OCI-LY7 (cell line): ENCODE measurements around the gene PPM1L. TPM values are rescaled to one million over a fixed set of nuclear protein-coding genes. Genes with fewer than 3 reads are reported as not detected.

Source experiments
- BruUV-seq: library from RNA; stranded (reverse); fragments of 400-500 nt; replicated peaks from 2 replicates; lab custom pipeline; 2021; lab: Mats Ljungman, UMichigan
- CTCF ChIA-PET: fragments of 300-600 bp; sonication (Branson Sonifier 250); formaldehyde crosslinking; loops from one replicate; lab custom pipeline; 2022; ENCODE audit warnings: antibody characterized with exemption; ENCODE audit not compliant: unreplicated experiment; lab: Charles Lee
- POLR2A ChIA-PET: fragments of 300-600 bp; sonication (Branson Sonifier 250); formaldehyde crosslinking; loops from one replicate; lab custom pipeline; 2022; ENCODE audit warnings: antibody characterized with exemption; lab: Charles Lee
- DNase-seq: peaks from one replicate; pipeline ENCODE4 v3.0.0-alpha.2; 2015; ENCODE audit warnings: low spot score
- H2AFZ ChIP-seq: fragments of 200-600 bp; sonication (generic), shearing (Covaris generic); 2 replicates; pipeline ENCODE4 v1.6.1; 2014; ENCODE audit warnings: mild to moderate bottlenecking, antibody characterized with exemption, low read length, moderate library complexity
- H3K27ac ChIP-seq: fragments of 200-600 bp; sonication (generic); 2 replicates; pipeline ENCODE4 v1.5.1; 2014; ENCODE audit warnings: mixed run types, low read depth, mild to moderate bottlenecking, moderate library complexity, low read length, inconsistent platforms; ENCODE audit not compliant: poor library complexity, severe bottlenecking
- H3K36me3 ChIP-seq: fragments of 200-600 bp; sonication (generic); 2 replicates; pipeline ENCODE4 v1.6.1; 2014; ENCODE audit warnings: mild to moderate bottlenecking, antibody characterized with exemption, low read length, moderate library complexity, mixed read lengths; ENCODE audit not compliant: insufficient read depth
- H3K4me1 ChIP-seq: fragments of 200-600 bp; sonication (generic); 2 replicates; pipeline ENCODE4 v1.5.1; 2014; ENCODE audit warnings: mild to moderate bottlenecking, low read length; ENCODE audit not compliant: insufficient read depth, poor library complexity, severe bottlenecking
- H3K4me2 ChIP-seq: fragments of 200-600 bp; sonication (generic); 2 replicates; pipeline ENCODE4 v1.6.1; 2014; ENCODE audit warnings: mild to moderate bottlenecking, low read length
- H3K4me3 ChIP-seq: fragments of 200-600 bp; sonication (generic); 2 replicates; pipeline ENCODE4 v1.5.1; 2014; ENCODE audit warnings: mild to moderate bottlenecking, low read depth, low read length; ENCODE audit not compliant: poor library complexity, severe bottlenecking
- H3K79me2 ChIP-seq: fragments of 200-600 bp; sonication (generic); 2 replicates; pipeline ENCODE4 v1.6.1; 2016; ENCODE audit warnings: low read depth, mild to moderate bottlenecking, low read length, moderate library complexity, mixed read lengths; ENCODE audit not compliant: insufficient read depth
- H3K9me2 ChIP-seq: fragments of 200-600 bp; sonication (generic); 2 replicates; pipeline ENCODE4 v1.6.1; 2016; ENCODE audit warnings: mild to moderate bottlenecking, low read length, mixed read lengths; ENCODE audit not compliant: insufficient read depth
- H3K9me3 ChIP-seq: fragments of 200-600 bp; sonication (generic); 2 replicates; pipeline ENCODE4 v1.6.1; 2014; ENCODE audit warnings: mild to moderate bottlenecking, mixed run types, low read length, mixed read lengths
- H4K20me1 ChIP-seq: fragments of 200-600 bp; sonication (generic); 2 replicates; pipeline ENCODE4 v1.6.1; 2014; ENCODE audit warnings: mild to moderate bottlenecking, antibody characterized with exemption, low read length, moderate library complexity, mixed read lengths; ENCODE audit not compliant: insufficient read depth
- CTCF ChIP-seq: fragments of 200-600 bp; sonication (generic); conservative IDR thresholded peaks from 2 replicates; pipeline ENCODE4 v1.5.1; 2014; ENCODE audit warnings: mild to moderate bottlenecking, antibody characterized with exemption, low read length, moderate library complexity, mixed read lengths
- EZH2phosphoT487 ChIP-seq: fragments of 200-600 bp; sonication (generic); IDR thresholded peaks from 2 replicates; pipeline ENCODE4 v1.6.1; 2018; ENCODE audit warnings: low read depth, borderline replicate concordance, mild to moderate bottlenecking, mixed run types, antibody characterized with exemption, low read length, moderate library complexity, mixed read lengths
- intact Hi-C: fragments of 100-400 bp; cut with micrococcal nuclease; formaldehyde crosslinking; loops from one replicate; pipeline ENCODE4 v1.10.0; 2022; ENCODE audit not compliant: unreplicated experiment
- total RNA-seq, 2 experiments: library from RNA; depleted of rRNA in 1 of 2; stranded (reverse); fragments of >200 nt in 1 of 2; shearing (Covaris generic) in 1 of 2; gene quantifications; 2 replicates each; pipeline ENCODE4 v1.2.3, GENCODE V29; 2014 to 2022

Gene PPM1L
- total RNA-seq, 2 experiments from 2014 or later, result 10.3 to 14.7 TPM

- ChIA-PET POLR2A (interaction anchor here (0.8 to 1.5 kb wide), 2 partner anchors 81 to 90 kb away, joined by 3 to 5 read pairs; no protein-coding TSS in a partner anchor), CTCF (interaction anchor here (0.5 kb wide), 1 partner anchor 33 kb away, joined by 5 read pairs; no protein-coding TSS in a partner anchor)
- Histone ChIP-seq H3K4me2 (no peak overlapping the region), H2AFZ (no peak overlapping the region), H3K9me2 (no peaks in the 10 kb centered on the region), H3K4me3 (no peak overlapping the region), H3K9me3 (no peaks in the 10 kb centered on the region), H3K27ac (no peak overlapping the region), H3K79me2 (no peaks in the 10 kb centered on the region), H3K36me3 (no peaks in the 10 kb centered on the region), H3K4me1 (no peaks in the 10 kb centered on the region), H4K20me1 (no peaks in the 10 kb centered on the region)
- no peak for DNase-seq
- TF ChIP-seq EZH2phosphoT487, result no peak
- no peak for TF ChIP-seq CTCF
- intact Hi-C loops, result no loop called here
- BruUV-seq, result no TSS peak
Measured at GRCh38 chr3:160841455-160841854, 85.4 kb downstream of the PPM1L start.

- H3K9me3 ChIP-seq, result no peaks in the 10 kb centered on the region
- intact Hi-C loops, result no loop called here
- H2AFZ ChIP-seq, result no peak overlapping the region
- DNase-seq, result no peak
- no peak overlapping the region for H3K4me3 ChIP-seq
- no peak for TF ChIP-seq CTCF
- TF ChIP-seq EZH2phosphoT487, result no peak
- ChIA-PET CTCF (no interaction called here), POLR2A (interaction anchor here (0.5 to 1.4 kb wide), 4 partner anchors 11 to 329 kb away, joined by 3 to 6 read pairs (median 4); no protein-coding TSS in a partner anchor)
- no peak overlapping the region for H3K27ac ChIP-seq
- no peaks in the 10 kb centered on the region for H3K79me2 ChIP-seq
- no peak overlapping the region for H3K4me2 ChIP-seq
- no peaks in the 10 kb centered on the region for H3K4me1 ChIP-seq
- BruUV-seq, result no TSS peak
- no peaks in the 10 kb centered on the region for H4K20me1 ChIP-seq
- H3K9me2 ChIP-seq, result no peaks in the 10 kb centered on the region
- H3K36me3 ChIP-seq, result no peaks in the 10 kb centered on the region
Measured at GRCh38 chr3:160842021-160843005, 86.3 kb downstream of the PPM1L start.
